H4 (cell line): ENCODE measurements around the gene GDPD3. TPM values are rescaled to one million over a fixed set of nuclear protein-coding genes. Genes with fewer than 3 reads are reported as not detected.
"Not testable (repeated sequence)": the region's sequence is repeated elsewhere in the genome, so short reads cannot be mapped to it uniquely, and the experiment has no call there.

Experiments used
- DNase-seq: peaks from one replicate; pipeline ENCODE4 v3.0.0-alpha.2; 2015; ENCODE audit warnings: low spot score
- total RNA-seq: library from RNA; depleted of rRNA; stranded (reverse); fragments of >200 nt; shearing (Covaris generic); gene quantifications from 2 replicates; pipeline ENCODE4 v1.2.3, GENCODE V29; 2014; rRNA removed

GDPD3 gene, protein sequence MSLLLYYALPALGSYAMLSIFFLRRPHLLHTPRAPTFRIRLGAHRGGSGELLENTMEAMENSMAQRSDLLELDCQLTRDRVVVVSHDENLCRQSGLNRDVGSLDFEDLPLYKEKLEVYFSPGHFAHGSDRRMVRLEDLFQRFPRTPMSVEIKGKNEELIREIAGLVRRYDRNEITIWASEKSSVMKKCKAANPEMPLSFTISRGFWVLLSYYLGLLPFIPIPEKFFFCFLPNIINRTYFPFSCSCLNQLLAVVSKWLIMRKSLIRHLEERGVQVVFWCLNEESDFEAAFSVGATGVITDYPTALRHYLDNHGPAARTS
- total RNA-seq: not detected in 2 replicates

DNA sequence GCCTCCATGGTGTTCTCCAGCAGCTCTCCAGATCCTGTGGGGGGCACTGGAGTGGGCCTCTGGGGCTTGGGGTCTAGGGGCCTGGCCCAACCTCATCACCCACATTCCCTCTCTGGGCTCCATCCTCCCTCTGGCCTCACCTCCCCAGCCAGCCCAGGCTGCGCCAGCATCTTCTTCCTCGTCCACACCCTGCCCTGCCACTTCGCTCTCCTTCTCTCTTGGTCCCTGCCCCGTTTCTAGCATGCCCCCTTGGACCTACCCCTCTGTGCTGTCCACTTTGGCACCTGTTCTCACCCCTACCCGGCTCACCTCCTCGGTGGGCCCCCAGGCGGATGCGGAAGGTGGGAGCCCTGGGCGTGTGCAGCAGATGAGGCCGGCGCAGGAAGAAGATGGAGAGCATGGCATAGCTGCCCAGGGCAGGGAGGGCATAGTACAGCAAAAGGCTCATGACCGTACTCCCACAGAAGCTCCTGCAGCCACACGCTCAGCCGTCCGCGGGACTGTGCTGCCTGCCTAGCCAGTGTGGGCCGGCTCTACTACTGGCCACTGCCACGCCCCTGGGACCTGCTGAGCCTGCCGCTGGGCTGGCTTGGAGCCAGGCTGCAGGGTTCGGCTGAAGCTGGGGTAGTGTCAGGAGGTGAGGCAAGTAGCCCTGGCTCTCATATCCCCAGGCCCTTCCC is at the start of gene GDPD3:
Gene GDPD3 (minus strand): TSS at position 507 of the 680 bp plus-strand sequence. CDS start 59 bp downstream, at position 448.
- DNase-seq: no peak

- no peak for DNase-seq
Observed at GRCh38 chr16:30157214-30157613, 43.9 kb upstream of the GDPD3 start.

- no peak for DNase-seq
Observed at GRCh38 chr16:30155188-30155587, 41.9 kb upstream of the GDPD3 start.

DNA sequence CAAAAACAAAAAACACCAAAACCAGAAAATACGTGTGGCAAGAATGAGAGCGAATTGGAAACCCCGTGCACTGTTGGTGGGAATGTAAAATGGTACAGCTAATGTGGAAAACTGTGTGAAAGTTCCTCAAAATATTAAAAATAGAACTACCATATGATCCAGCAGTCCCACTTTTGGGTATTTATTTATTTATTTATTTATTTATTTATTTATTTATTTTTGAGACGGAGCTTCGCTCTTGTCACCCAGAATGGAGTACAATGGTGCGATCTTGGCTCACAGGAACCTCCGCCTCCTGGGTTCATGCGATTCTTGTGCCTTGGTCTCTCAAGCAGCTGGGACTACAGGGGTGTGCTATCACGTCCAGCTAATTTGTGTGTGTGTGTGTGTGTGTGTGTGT is 39.2 kb upstream of the GDPD3 start:
- DNase-seq: no peak

DNA sequence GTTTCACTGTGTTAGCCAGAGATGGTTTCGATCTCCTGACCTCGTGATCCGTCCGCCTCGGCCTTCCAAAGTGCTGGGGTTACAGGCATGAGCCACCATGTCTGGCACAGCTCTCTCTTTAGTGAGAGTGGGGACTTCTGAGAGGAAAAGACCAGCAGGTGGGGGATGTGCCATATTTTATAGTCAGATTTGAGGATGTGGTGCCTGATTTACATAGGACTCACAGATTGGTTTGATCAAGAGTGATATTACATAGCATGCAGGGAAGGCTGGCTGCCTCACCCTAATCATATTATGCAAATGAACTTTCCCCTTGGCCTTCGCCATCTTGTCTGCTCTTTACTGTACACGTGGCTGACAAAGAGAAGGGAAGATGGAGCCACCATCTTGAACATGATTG is 37.8 kb upstream of the GDPD3 start:
- DNase-seq: no peak

GRCh38 chr16:30149250-30149930 is 36.1 kb upstream of the GDPD3 start:
- no peak for DNase-seq

- no peak for DNase-seq
Observed at GRCh38 chr16:30147843-30148510, 34.6 kb upstream of the GDPD3 start.

DNA sequence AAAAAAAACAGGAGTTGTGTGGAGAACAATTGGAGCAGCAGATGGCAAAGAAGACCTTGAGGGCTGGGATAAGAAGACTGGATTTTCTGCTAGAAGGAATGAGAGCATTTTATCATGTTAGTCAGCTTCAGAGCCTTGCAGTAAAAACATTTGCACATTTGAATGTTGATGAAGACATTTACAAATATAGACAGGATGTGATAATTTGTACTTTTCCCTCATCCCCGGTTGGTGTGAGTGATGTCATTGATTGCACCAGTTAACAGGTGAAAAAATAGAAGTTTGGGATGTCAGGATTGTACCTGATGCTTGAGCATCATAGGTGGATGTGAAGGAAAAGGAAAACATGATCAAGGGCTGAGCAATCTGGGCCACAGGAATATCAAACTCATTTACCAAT is 32.3 kb upstream of the GDPD3 start:
- no peak for DNase-seq

DNA sequence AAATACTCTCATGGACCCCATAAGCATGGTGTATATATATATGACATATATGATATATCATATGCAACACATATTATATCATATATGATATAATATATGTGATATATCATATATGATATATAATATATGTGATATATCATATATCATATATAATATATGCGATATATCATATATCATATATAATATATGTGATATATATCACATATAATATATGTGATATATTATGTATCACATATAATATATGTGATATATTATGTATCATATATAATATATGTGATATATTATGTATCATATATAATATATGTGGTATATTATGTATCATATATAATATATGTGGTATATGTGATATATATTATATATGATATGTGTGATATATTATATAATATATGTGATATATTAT is 31.6 kb upstream of the GDPD3 start:
- no peak for DNase-seq

DNA sequence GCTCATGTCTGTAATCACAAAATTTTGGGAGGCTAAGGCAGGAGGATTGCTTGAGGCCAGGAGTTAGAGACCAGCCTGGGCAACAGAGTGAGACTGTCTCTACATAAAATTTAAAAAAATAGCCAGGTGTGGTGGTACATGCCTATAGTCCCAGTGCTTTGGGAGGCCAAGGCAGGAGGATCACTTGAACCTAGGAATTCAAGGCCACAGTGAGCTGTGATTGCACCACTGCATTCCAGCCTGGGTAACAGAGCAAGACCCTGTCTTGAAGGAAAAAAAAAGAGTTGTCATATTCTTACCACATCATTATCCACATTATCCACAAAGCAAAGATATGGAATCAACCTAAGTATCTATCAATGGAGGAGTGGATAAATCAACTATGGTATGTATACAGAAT is 30.7 kb upstream of the GDPD3 start:
- no peak for DNase-seq

- no peak for DNase-seq
Observed at GRCh38 chr16:30143347-30143702, 30.0 kb upstream of the GDPD3 start.

DNA sequence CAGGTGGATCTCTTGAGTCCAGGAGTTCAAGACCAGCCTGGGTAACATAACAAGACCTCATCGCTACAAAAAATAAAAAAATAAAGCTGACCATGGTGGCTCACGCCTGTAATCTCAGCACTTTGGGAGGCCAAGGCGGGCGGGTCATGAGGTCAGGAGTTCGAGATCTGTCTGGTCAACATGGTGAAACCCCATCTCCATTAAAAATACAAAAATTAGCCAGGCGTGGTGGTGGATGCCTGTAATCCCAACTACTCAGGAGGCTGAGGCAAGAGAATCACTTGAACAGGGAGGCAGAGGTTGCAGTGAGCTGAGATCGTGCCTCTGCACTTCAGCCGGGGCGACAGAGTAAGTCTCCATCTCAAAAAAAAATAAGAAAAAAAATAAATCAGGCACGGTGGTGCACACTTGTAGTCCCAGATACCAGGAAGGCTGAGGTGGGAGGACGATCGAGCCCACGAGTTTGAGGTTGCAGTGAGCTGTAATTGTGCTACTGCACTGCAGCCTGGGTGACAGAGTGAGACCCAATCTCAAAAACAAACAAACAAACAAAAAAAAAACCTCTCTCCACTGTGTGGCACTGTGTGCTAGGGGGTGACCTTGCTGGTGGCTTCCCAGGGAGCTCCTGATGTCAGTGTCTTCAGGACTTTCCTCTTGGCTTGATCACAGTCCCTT is 29.5 kb upstream of the GDPD3 start:
- no peak for DNase-seq

GRCh38 chr16:30141750-30142149 is 28.4 kb upstream of the GDPD3 start:
- no peak for DNase-seq

DNA sequence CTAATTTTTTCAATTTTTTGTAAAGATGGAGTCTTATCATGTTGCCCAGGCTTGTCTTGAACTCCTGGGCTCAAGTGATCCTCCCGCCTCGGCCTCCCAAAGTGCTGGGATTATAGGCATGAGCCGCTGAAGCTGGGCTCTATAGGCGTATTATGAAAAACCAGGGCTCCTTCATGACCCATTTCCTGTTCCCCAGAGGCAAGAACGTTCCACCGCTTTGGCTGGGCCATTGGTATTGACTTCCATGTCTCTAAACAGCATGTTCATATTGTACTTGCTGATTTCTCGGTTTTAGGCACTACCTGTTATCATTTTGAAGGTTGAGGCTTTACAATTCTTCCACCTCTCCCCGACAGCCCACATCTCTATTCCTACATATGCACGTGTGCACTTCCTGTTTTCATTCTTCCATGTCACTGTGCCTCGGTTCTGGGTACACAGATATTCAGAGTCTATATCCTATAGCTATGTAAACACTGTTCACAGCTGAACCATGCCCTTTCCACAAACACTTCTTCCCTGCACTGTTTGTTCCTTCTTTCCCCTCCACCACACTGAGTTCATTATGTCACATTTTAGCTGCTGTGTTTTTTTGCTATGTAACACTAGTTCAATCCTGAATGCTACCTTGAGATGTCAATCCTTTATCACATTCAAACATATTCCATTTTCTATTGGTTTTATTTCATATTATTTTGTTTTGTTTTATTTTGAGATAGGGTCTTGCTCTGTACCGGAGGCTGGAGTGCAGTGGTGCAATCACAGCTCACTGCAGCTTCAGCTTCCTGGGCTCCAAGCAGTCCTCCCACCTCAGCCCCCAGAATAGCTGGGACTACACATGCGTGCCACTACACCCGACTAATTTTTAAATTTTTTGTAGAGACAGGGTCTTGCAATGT is 26.5 kb upstream of the GDPD3 start:
- no peak for DNase-seq

GRCh38 chr16:30137897-30138296 is 24.6 kb upstream of the GDPD3 start:
- no peak for DNase-seq

DNA sequence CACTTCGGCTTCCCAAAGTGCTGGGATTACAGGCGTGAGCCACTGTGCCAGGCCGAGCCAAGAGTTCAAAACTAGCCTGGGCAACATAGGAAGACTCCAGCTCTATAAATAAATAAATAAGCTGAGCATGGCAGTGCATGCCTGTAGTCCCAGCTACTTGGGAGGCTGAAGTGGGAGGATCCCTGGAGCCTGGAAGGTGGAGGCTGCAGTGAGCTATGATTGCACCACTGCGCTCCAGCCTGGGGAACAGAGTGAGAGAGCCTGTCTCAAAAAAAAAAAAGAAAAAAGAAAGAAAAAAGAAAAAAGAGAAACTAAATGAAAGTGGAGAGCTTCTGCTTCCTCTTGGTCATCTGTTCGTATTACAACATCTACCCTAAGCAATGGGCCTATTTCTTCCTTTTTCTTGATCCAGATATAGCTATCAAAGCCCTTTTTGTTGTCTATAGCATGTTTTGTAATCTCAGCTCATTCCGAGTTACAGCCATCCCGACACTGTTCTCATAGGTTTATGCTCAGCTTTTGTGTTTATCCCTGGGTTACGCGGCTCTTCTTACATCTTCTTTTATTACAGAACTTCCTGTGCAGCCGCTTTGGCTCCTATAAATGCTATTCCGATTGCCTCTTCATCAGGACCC is 23.8 kb upstream of the GDPD3 start:
- DNase-seq: no peak

GRCh38 chr16:30132591-30132990 is 19.3 kb upstream of the GDPD3 start:
- no peak for DNase-seq

- no peak for DNase-seq
Observed at GRCh38 chr16:30131869-30132475, 18.6 kb upstream of the GDPD3 start.

- DNase-seq: no peak
Observed at GRCh38 chr16:30127993-30128392, 14.7 kb upstream of the GDPD3 start.

DNA sequence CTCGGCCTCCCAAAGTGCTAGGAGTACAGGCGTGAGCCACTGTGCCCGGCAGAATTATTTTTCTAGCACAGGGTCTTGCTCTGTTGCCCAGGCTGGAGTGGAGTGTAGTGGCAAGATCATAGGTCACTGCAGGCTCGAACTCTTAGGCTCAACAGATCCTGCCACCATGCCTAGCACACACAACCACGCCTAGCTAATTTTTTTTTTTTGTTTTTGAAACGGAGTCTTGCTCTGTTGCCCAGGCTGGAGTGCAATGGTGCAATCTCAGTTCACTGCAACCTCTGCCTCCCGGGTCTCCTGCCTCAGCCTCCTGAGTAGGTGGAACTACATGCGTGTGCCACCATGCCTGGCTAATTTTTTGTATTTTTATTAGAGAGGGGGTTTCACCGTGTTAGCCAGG is 12.4 kb upstream of the GDPD3 start:
- DNase-seq: not testable (repeated sequence)
